GM18520 (cell line): ENCODE data around the gene RPSA.
"Not testable (repeated sequence)": the region's sequence is repeated elsewhere in the genome, so short reads cannot be mapped to it uniquely, and the experiment has no call there.

ENCODE experiments used
- ATAC-seq: cut with Tn5 transposase; IDR thresholded peaks from one replicate; pipeline ENCODE4 v1.9.1; 2021; ENCODE audit not compliant: unreplicated experiment

Gene RPSA

DNA sequence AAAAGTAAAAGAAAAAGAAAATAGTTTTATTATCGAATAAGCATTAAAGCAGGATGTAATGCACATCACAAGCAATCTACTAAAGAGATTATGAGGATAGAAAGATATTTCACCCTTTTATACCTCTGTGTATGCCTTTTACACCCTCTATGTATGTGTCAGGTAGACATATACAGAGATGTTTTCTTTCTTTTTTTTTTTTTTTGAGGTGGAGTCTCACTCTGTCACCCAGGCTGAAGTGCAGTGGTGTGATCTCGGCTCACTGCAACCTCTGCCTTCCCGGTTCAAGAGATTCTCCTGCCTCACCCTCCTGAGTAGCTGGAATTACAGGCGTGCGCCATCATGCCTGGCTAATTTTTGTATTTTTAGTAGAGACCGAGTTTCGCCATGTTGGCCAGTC is 47.4 kb downstream of the RPSA start:
- ATAC-seq: not testable (repeated sequence)

DNA sequence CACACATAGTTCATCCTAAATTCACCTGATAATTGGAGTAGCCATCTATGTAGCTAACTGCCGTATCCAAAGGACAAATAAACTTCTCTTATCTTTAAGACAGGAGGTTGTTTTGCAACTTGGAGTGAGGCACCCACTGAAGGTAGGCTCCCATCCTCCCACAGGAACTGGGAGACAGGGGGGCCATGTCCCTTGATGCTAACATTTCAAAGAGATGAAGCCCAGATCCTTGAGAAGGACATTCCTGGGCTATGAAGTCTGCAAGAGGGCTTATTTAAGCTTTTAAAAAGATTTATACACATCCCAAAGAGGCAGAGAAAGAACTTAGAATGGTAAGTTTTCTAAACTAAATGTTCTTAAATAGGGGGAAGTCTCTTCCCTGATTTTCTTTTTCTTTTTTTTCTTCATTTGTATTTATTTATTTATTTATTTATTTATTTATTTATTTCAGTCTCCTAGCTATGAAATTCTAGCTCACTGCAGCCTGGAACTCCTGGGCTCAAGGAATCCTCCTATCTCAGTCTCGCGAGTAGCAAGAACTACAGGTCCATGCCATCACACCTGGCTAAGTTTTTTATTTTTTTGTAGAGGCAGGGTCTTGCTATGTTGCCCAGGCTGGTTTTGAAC is 48.2 kb downstream of the RPSA start:
- no peak for ATAC-seq

DNA sequence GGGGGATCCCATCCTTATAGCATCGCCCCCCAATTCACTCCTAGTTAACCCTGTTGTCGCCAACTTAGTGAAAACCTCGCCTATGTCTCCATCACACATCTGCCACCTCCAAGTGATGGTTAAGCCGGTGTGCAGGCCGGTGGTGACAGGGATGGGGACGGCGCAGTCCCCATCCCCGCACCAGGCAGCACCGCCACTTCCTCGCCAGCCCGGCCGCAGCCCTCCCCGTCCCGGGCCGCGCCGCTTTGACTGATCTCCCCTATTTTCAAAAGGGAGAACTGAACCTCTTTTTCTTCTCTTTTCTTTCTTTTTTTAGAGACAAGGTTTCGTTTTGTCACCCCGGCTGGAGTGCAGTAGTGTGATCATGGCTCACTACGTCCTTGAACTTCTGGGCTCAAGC is 49.6 kb downstream of the RPSA start:
- no peak for ATAC-seq

DNA sequence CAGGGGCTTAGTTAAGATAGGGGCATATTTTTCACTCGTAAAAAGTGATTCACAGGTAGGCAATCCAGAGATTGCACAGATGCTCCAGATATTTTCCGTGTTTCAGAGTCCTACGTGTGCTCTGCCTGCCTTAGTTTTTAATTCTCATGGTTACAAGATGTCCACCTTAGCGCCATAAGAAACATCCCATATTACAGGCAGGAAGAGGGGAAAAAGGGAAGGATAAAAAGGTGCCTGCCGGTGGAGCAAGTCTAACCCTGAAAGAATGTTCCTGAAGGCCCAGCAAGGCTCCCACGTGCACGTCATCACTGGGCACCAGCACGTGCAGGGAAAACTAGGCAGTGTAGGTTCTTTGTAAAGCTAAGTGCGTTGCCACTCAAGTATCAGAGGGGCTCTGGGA is 50.8 kb downstream of the RPSA start:
- no peak for ATAC-seq

DNA sequence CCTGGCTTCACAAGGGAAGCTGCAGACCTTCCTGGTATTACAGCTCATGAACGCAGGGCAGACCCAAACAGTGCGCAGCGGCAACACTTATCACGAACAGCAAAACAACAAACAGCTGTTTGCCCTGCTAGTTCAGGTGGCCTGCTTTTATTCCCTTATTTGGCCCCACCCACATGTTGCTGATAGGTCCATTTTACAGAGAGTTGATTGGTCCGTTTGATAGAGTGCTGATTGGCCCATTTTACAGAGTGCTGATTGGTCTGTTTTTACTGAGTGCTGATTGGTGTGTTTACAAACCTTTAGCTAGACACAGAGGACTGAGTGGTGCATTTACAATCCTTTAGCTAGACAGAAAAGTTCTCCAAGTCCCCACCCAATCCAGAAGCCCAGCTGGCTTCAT is 52.1 kb downstream of the RPSA start:
- not testable (repeated sequence) for ATAC-seq

DNA sequence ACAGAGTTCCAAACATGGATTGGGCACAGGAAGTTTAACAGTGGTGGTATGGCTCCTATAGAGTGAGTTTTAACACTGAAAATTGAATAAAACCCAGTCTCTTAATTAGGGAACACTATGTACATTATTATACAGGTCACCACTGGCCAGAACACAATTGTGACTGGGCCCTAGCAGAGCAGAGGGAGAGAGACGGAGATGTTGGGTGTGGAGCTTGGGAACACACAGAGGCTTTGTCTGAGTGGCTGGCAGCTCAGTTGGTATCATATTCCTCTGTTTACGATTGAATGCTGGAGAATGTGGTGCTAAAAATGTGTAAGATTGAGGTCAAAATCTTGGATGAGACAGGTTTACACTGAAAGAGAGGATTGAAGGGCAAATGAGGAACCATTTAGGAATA is 54.2 kb downstream of the RPSA start:
- no peak for ATAC-seq
